Measurements from ENCODE around the gene CNOT4.
A peak's percentile ranks its signal among the peaks of the same experiment; 100 is the strongest.

The CNOT4 gene, protein sequence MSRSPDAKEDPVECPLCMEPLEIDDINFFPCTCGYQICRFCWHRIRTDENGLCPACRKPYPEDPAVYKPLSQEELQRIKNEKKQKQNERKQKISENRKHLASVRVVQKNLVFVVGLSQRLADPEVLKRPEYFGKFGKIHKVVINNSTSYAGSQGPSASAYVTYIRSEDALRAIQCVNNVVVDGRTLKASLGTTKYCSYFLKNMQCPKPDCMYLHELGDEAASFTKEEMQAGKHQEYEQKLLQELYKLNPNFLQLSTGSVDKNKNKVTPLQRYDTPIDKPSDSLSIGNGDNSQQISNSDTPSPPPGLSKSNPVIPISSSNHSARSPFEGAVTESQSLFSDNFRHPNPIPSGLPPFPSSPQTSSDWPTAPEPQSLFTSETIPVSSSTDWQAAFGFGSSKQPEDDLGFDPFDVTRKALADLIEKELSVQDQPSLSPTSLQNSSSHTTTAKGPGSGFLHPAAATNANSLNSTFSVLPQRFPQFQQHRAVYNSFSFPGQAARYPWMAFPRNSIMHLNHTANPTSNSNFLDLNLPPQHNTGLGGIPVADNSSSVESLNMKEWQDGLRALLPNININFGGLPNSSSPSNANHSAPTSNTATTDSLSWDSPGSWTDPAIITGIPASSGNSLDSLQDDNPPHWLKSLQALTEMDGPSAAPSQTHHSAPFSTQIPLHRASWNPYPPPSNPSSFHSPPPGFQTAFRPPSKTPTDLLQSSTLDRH

GRCh38 chr7:135509839-135510591, at the start of gene CNOT4:
Gene CNOT4, minus strand, starts transcription at chr7:135510102. Its CDS starts 71,771 bp downstream, at chr7:135438331.
- Histone ChIP-seq H3K4me3 (peak within 1 kb of the TSS; percentile 62 to 92 (median 81)), H3K27ac (peak within 1 kb of the TSS; percentile 83 to 98 (median 94))

DNA sequence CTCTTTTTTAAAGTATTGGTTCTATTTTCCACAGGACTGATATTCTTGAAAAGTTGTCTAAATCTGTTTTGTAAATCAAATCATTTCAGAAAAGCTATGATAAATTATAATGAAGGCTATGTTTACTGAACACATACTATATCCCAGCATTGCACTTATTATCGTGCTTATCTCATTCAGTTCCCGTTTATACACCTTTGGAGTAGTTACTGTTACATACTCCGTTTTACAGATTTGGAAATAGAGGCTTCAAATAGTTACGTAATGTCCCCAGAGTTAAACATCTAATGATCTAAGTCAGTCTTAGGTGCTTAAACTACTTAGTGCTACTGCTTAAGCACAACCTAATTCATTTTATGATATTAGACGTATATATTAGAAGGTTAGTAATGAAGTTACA, 49.0 kb upstream of the CNOT4 start:
- peak overlapping the region; percentile 49 to 87 (median 69) for H3K4me3 ChIP-seq
- H3K27ac ChIP-seq = peak overlapping the region in 15 of 21 experiments; percentile 89 to 98 (median 96)

DNA sequence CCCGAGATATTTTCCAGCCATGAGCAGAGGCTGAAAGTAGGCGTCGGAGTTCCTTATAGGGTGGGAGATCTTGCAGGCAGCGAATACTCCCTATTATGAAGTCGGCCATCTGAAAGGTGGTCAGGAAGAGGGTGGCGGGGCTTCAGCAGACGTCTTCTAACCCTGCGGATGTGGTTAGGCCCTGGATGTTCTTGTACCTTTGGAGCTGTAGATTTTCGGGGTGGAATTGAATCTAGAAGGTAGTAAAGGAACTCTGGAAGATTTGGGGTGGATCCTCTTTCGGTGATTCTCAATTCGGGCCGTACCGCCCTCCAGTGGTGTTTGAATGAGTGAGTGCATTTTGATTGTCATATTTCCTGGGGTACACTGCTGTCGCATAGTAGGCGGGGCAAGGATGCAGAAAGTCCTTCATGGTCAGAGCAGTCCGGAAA, 48.5 kb upstream of the CNOT4 start:
- H3K27ac ChIP-seq = peak overlapping the region; percentile 63 to 98 (median 96)
- peak overlapping the region; percentile 49 to 87 (median 69) for H3K4me3 ChIP-seq

GRCh38 chr7:135557455-135558336, 47.8 kb upstream of the CNOT4 start, which contains the start of gene NUP205:
Gene NUP205, plus strand, starts transcription at chr7:135557917. Its CDS starts 28 bp downstream, at chr7:135557945.
- H3K4me3 ChIP-seq = peak within 1 kb of the TSS; percentile 49 to 87 (median 69)
- peak within 1 kb of the TSS; percentile 63 to 98 (median 96) for H3K27ac ChIP-seq

- Histone ChIP-seq H3K4me3 (no peak overlapping the region), H3K27ac (no peak overlapping the region)
Observed at GRCh38 chr7:135553346-135553745, 43.4 kb upstream of the CNOT4 start.

DNA sequence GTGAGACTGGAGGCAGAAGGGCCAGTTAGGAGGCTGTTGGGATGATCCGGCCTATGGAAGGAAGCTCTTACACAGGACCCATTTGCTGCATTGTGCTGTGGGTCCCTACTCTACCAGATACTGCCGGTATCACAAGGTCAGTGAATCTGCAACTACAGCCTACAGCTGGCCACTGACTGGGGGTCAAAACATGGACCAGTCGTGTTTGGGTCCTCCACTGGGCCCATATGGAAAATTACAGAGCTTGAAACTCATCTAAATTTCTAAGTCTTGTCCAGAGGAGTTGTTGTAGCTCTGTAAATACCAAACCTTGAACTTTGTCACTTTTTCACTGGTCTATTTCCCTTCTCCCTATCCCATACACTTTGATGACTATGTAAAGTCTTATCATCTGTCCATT, 42.2 kb upstream of the CNOT4 start:
- Histone ChIP-seq H3K4me3 (no peak overlapping the region), H3K27ac (no peak overlapping the region)

DNA sequence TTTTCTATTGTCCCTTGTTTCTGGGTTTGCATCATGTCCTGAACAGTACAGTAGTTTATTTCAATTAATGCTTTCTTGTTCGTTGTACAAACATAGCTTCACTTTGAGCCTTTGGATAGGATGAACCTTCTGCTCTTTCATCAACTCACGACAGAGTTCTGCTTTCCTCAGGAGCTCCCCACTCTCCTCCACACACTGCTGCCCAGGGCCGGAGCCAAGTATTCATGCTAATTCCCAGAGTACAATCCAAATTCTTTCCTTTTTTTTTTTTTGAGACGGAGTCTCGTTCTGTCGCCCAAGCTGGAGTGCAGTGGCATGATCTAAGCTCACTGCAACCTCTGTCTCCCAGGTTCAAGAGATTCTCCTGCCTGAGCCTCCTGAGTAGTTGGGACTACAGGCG, 40.3 kb upstream of the CNOT4 start:
- H3K27ac ChIP-seq = no peak overlapping the region

GRCh38 chr7:135541029-135541428, 31.1 kb upstream of the CNOT4 start:
- Histone ChIP-seq H3K27ac (no peak overlapping the region), H3K4me3 (no peak overlapping the region)

More for the DNA sequence above, 40.3 kb upstream of the CNOT4 start:
- no peak overlapping the region for H3K4me3 ChIP-seq

GRCh38 chr7:135539629-135540028, 29.7 kb upstream of the CNOT4 start:
- no peak overlapping the region for H3K4me3 ChIP-seq

DNA sequence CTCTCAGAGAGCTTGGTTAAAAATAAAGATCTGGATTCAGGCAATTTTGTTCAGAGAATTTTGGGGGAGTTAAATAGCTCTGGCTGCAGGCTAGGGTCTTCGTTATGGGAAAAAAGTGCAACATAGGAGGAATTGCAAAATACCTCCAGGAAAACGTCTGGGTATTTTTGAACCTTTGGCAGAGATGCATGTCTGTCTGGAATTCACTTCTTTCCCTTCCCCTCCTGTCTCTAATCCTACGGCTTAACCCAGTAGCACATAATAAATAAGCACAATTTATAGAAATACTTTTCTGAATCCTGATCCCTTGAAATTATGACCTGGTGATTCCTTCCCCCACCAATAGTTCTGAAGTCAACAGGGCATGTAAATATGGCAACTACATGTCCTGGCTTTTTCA, 28.5 kb upstream of the CNOT4 start:
- Histone ChIP-seq H3K4me3 (no peak overlapping the region), H3K27ac (no peak overlapping the region)

More at GRCh38 chr7:135539629-135540028, 29.7 kb upstream of the CNOT4 start:
- no peak overlapping the region for H3K27ac ChIP-seq

DNA sequence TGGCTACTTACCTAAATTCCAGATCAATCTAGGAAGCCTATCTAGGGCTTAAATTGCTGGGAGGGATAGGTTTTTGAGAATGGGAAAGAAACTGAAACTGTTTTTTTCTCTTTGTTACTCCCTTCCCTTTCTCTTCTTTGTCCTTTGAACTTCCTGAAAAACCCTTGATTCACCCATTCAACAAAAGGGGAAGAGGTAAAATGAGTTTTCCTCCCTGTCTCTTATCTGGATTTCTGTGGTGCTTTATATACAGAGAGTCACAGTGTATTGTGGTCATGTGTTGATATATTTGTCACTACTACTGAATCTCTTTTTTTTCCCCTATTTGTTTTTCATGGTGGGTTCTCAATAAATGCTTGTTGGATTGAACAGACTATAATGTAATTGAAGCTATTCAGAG, 28.0 kb upstream of the CNOT4 start:
- H3K27ac ChIP-seq = no peak overlapping the region
- no peak overlapping the region for H3K4me3 ChIP-seq

- no peak overlapping the region for H3K27ac ChIP-seq
Observed at GRCh38 chr7:135537453-135537852, 27.6 kb upstream of the CNOT4 start.

GRCh38 chr7:135536150-135536549, 26.2 kb upstream of the CNOT4 start:
- Histone ChIP-seq H3K27ac (no peak overlapping the region), H3K4me3 (no peak overlapping the region)

More at GRCh38 chr7:135537453-135537852, 27.6 kb upstream of the CNOT4 start:
- no peak overlapping the region for H3K4me3 ChIP-seq

GRCh38 chr7:135527025-135527424, 17.1 kb upstream of the CNOT4 start:
- H3K27ac ChIP-seq = no peak overlapping the region
- H3K4me3 ChIP-seq = no peak overlapping the region

DNA sequence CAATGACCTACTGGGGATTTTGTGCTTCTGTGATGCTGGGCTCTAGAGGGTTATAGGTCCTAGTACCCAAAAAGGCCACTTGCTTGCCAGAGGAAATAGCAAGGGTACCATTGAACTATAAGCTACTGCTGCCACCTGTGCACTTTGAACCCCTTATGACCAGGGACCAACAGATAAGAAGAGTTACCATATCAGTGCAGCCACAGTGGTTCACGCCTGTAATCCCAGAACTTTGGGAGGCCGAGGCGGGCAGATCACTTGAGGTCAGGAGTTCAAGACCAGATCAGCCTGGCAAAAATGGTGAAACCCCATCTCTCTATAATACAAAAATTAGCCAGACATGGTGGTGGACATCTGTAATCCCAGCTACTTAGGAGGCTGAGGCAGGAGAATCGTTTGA, 15.5 kb upstream of the CNOT4 start:
- Histone ChIP-seq H3K27ac (no peak overlapping the region), H3K4me3 (no peak overlapping the region)

- Histone ChIP-seq H3K4me3 (no peak overlapping the region), H3K27ac (no peak overlapping the region)
Observed at GRCh38 chr7:135523146-135523545, 13.2 kb upstream of the CNOT4 start.

DNA sequence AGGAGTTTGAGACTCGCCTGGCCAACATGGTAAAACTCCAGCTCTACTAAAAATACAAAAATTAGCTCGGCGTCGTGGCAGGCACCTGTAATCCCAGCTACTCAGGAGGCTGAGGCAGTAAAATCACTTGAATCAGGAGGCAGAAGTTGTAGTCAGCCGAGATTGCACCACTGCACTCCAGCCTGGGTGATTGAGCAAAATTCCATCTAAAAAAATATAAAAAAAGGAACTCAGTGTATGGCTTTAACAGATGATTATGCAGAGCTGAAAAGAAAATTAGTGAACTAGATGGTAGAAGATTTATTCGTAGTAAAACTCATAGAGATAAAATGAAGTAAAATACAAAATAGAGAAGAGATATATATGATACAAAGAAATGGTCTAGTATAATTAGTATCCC, 12.6 kb upstream of the CNOT4 start:
- Histone ChIP-seq H3K4me3 (no peak overlapping the region), H3K27ac (no peak overlapping the region)

- H3K4me3 ChIP-seq = no peak overlapping the region
- H3K27ac ChIP-seq = no peak overlapping the region
Observed at GRCh38 chr7:135519871-135520270, 10.0 kb upstream of the CNOT4 start.

- Histone ChIP-seq H3K4me3 (no peak overlapping the region), H3K27ac (no peak overlapping the region)
Observed at GRCh38 chr7:135519233-135519688, 9.4 kb upstream of the CNOT4 start.

Measured in skin epidermis (tissue), 12 donors.